Measurements from ENCODE around the gene EXOC2. TPM values are rescaled to one million over a fixed set of nuclear protein-coding genes. Genes with fewer than 3 reads are reported as not detected.

EXOC2 gene
- total and polyA plus RNA-seq, 2 donors (not counting 1 experiment from before 2014, with no cell fraction given) = 12.2 to 45.0 TPM

DNA sequence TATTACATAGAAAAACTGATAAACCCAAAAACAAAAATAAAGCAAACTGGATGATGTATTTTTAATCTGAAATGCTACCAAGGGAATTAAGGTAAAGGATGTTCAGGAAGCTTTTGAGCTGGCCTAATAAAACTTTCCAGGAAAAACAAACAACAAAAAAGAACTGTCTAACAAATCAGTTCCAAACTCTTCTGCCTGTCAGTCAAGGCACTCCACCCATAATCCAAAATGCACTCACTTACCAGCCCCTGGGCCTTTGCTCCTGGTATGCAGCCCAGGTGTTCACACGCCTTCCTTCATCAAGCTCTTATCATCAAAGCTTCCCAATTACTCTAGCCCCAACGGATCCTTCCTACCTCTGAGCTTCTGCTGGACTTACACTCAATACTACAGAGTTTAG, 3.7 kb downstream of the EXOC2 start:
- no peak for TF ChIP-seq EZH2 (IDR thresholded peaks at IDR 0.05; ENCODE audit: borderline replicate concordance, insufficient read depth, low read depth, low read length, poor library complexity, severe bottlenecking)
- TF ChIP-seq, protein P1, sequence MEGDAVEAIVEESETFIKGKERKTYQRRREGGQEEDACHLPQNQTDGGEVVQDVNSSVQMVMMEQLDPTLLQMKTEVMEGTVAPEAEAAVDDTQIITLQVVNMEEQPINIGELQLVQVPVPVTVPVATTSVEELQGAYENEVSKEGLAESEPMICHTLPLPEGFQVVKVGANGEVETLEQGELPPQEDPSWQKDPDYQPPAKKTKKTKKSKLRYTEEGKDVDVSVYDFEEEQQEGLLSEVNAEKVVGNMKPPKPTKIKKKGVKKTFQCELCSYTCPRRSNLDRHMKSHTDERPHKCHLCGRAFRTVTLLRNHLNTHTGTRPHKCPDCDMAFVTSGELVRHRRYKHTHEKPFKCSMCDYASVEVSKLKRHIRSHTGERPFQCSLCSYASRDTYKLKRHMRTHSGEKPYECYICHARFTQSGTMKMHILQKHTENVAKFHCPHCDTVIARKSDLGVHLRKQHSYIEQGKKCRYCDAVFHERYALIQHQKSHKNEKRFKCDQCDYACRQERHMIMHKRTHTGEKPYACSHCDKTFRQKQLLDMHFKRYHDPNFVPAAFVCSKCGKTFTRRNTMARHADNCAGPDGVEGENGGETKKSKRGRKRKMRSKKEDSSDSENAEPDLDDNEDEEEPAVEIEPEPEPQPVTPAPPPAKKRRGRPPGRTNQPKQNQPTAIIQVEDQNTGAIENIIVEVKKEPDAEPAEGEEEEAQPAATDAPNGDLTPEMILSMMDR (IDR thresholded peaks at IDR 0.05) = no peak
- Mint-ChIP-seq H3K27ac (no peak overlapping the region), H3K4me1 (peaks cover 46% of the 10 kb centered on the region), H3K4me3 (no peak overlapping the region), H3K9me3 (ENCODE audit: insufficient read depth) (no peaks in the 10 kb centered on the region), H3K27me3 (no peaks in the 10 kb centered on the region)
- H3K9ac ChIP-seq (ENCODE audit: low read length) = no peak overlapping the region
- peaks cover 53% of the 10 kb centered on the region for H4K20me1 ChIP-seq (ENCODE audit: control insufficient read depth, insufficient read depth, low read length, poor library complexity, severe bottlenecking)
- H3K4me2 ChIP-seq (replicated peaks; ENCODE audit: low read depth, low read length, poor library complexity, severe bottlenecking) = no peak overlapping the region
- intact Hi-C loops (cut with micrococcal nuclease) = no loop called here
- WGBS (ENCODE audit: insufficient coverage) = 100% methylated on average over 1 of the region's 2 CpGs
- ChIA-PET POLR2A (no interaction called here), CTCF (interaction anchor here (0.8 to 1.9 kb wide), 4 partner anchors 9 to 96 kb away, joined by 3 to 9 read pairs (median 6); no protein-coding TSS in a partner anchor)
- H3K27ac ChIP-seq (ENCODE audit: low read length in 2 of 2) = no peak overlapping the region
- no peak overlapping the region for H3K4me3 ChIP-seq (ENCODE audit: control extremely low read depth in 1 of 5, extremely low read depth in 1 of 5, insufficient read depth in 1 of 5, low read depth in 2 of 5, low read length in 4 of 5)
- H3K4me1 ChIP-seq (ENCODE audit: control insufficient read depth in 2 of 2, insufficient read depth in 2 of 2, low read length in 2 of 2) = peaks cover 24 to 28% of the 10 kb centered on the region in 2 donors
- H2AFZ ChIP-seq (ENCODE audit: insufficient read depth, low read depth, low read length, poor library complexity, severe bottlenecking) = no peak overlapping the region
- H3K79me2 ChIP-seq (ENCODE audit: control insufficient read depth, insufficient read depth, low read length) = peaks cover 93% of the 10 kb centered on the region
- no peaks in the 10 kb centered on the region for H3K9me3 ChIP-seq (ENCODE audit: control extremely low read depth in 1 of 3, control insufficient read depth in 2 of 3, insufficient read depth in 1 of 3, low read length in 2 of 3)
- DNase-seq = no peak
- ATAC-seq (ENCODE audit: low read depth) = no peak
- H3K36me3 ChIP-seq (replicated peaks in 1 of 2; ENCODE audit: control extremely low read depth in 1 of 2, control insufficient read depth in 1 of 2, extremely low read depth in 1 of 2, insufficient read depth in 2 of 2, low read length in 1 of 2) = peaks cover 0 to 14% of the 10 kb centered on the region in 2 experiments
- no peaks in the 10 kb centered on the region for H3K27me3 ChIP-seq (replicated peaks in 1 of 4; ENCODE audit: control extremely low read depth in 1 of 4, control insufficient read depth in 3 of 4, insufficient read depth in 4 of 4, low read length in 3 of 4)

DNA sequence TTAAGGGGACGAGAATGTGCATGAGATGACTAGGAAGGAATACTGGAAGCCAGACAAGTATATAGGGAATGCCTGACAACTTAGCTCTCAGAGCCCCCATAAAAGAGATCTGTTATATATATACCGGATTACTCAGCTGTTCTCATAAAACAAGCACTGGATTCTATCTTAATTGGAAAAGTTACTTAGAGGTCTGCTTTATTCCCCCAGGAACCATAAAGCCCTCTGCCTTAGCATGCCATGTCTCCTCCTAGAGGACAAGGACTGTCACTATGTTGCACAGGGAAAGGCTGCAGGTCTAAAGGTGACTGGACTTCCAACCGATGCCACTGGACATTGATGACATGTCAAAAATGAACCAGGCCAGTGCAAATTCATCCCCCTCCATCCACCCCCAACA, 6.4 kb downstream of the EXOC2 start:
- TF ChIP-seq EZH2 (IDR thresholded peaks at IDR 0.05; ENCODE audit: borderline replicate concordance, insufficient read depth, low read depth, low read length, poor library complexity, severe bottlenecking) = no peak
- TF ChIP-seq, protein P1 (IDR thresholded peaks at IDR 0.05) = no peak
- Histone ChIP-seq H3K79me2 (ENCODE audit: control insufficient read depth, insufficient read depth, low read length) (peaks cover 99% of the 10 kb centered on the region), H3K27me3 (replicated peaks in 1 of 4; ENCODE audit: control extremely low read depth in 1 of 4, control insufficient read depth in 3 of 4, insufficient read depth in 4 of 4, low read length in 3 of 4) (no peaks in the 10 kb centered on the region), H3K27ac (ENCODE audit: low read length in 2 of 2) (no peak overlapping the region), H3K4me1 (ENCODE audit: control insufficient read depth in 2 of 2, insufficient read depth in 2 of 2, low read length in 2 of 2) (peaks cover 15 to 20% of the 10 kb centered on the region in 2 donors), H3K9ac (ENCODE audit: low read length) (no peak overlapping the region), H3K4me3 (ENCODE audit: control extremely low read depth in 1 of 5, extremely low read depth in 1 of 5, insufficient read depth in 1 of 5, low read depth in 2 of 5, low read length in 4 of 5) (no peak overlapping the region), H2AFZ (ENCODE audit: insufficient read depth, low read depth, low read length, poor library complexity, severe bottlenecking) (no peak overlapping the region), H4K20me1 (ENCODE audit: control insufficient read depth, insufficient read depth, low read length, poor library complexity, severe bottlenecking) (peaks cover 64% of the 10 kb centered on the region), H3K36me3 (replicated peaks in 1 of 2; ENCODE audit: control extremely low read depth in 1 of 2, control insufficient read depth in 1 of 2, extremely low read depth in 1 of 2, insufficient read depth in 2 of 2, low read length in 1 of 2) (peaks cover 0 to 14% of the 10 kb centered on the region in 2 experiments), H3K9me3 (ENCODE audit: control extremely low read depth in 1 of 3, control insufficient read depth in 2 of 3, insufficient read depth in 1 of 3, low read length in 2 of 3) (no peaks in the 10 kb centered on the region), H3K4me2 (replicated peaks; ENCODE audit: low read depth, low read length, poor library complexity, severe bottlenecking) (no peak overlapping the region)
- Mint-ChIP-seq H3K4me3 (no peak overlapping the region), H3K9me3 (ENCODE audit: insufficient read depth) (no peaks in the 10 kb centered on the region), H3K27ac (no peak overlapping the region), H3K27me3 (no peaks in the 10 kb centered on the region), H3K4me1 (peaks cover 46% of the 10 kb centered on the region)
- ChIA-PET POLR2A (no interaction called here), CTCF (interaction anchor here (0.8 to 1.5 kb wide), 2 partner anchors 23 to 281 kb away, joined by 3 read pairs; no protein-coding TSS in a partner anchor)
- DNase-seq (no peak), ATAC-seq (ENCODE audit: low read depth) (no peak)
- intact Hi-C loops (cut with micrococcal nuclease) = no loop called here
- no CpG with 5 or more reads among the region's 3 CpGs for WGBS (ENCODE audit: insufficient coverage)

Measured in B cell (primary cell).